T1000 (cell line): ENCODE data around the gene ZDHHC14.
"Not testable (repeated sequence)": the region's sequence is repeated elsewhere in the genome, so short reads cannot be mapped to it uniquely, and the experiment has no call there.

Source experiments
- DNase-seq: peaks from one replicate; lab custom pipeline; 2025; ENCODE audit warnings: mixed read lengths; lab: John Stamatoyannopoulos, UW

Gene ZDHHC14

DNA sequence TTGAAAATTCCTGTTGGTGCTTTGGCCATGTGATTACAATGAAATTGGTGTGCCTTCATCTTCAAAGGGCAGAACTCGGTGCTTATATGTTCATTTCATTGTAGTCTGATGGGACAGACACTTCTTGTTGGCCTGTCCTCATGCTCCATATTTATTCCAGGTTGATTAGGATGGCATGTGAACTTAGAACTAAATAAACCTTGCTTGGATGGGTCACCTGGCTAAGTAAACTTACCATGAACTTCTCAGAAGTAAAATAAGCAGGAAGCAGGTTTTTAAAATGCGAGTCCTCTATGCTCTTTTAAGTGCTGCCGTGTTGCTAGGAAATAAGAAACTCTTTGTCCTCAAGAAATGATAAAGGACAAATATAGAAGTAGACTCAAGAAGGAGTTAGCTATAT, 26.7 kb downstream of the ZDHHC14 start:
- no peak for DNase-seq

DNA sequence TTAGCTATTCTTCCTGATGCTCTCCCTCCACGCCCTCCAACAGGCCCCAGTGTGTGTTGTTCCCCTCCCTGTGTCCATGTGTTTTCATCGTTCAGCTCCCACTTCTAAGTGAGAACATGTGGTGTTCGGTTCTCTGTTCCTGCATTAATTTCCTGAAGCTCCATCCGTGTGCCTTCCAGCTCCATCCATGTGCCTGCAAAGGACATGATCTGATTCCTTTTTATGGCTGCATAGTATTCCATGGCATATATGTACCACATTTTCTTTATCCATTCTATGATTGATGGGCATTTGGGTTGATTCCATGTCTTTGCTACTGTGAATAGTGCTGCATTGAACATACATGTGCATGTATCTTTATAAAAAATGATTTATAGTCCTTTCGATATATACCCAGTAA, 27.4 kb downstream of the ZDHHC14 start:
- not testable (repeated sequence) for DNase-seq

GRCh38 chr6:157410045-157410444, 29.1 kb downstream of the ZDHHC14 start:
- DNase-seq: no peak

- no peak for DNase-seq
Measured at GRCh38 chr6:157411368-157411767, 30.4 kb downstream of the ZDHHC14 start.

GRCh38 chr6:157412791-157413190, 31.8 kb downstream of the ZDHHC14 start:
- DNase-seq: no peak

GRCh38 chr6:157420497-157420896, 39.5 kb downstream of the ZDHHC14 start:
- DNase-seq: no peak

DNA sequence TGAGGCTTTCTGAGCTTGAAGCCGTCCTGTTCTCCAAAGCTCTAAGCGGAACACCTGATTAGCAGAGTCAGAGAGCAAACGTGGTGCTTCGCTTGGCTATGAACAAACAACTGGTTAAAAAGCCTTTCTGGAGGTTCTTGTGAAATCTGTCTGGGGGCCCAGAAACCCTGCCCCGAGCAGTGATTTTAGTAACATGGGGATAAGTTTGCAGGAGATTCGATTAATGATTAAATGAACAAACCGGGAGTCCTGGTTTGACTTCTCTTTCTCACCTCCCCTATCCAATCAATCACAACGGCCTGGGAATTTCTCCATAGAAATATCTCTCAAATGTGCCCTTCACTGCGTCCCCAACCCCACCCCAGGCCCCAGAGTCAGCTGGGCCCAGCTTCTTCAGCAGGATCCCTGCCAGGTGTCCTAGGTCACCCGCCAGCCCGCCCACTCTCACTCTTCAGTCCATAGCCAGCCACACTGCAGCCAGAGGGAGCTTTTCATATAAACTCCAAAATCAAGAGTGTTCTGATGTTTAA, 43.6 kb downstream of the ZDHHC14 start:
- no peak for DNase-seq

DNA sequence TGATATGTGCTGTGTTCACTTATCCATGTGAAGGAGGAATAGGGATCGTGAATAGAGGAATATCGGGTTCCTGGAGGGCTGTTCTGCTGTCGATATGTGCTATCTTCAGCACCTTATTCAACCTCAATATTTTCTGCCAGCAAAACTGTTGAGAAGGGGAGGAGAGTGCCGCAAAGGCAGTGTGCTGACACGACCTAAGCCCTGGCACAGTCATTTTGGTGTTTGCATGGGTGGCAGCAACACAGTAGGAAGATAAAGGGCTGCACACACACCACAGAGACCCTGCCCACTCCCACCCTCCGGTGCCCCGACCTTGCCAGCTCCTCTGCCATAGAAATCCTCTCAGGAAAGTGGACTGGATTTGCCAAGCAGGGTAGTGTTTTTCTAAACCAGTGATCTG, 47.0 kb downstream of the ZDHHC14 start:
- no peak for DNase-seq

DNA sequence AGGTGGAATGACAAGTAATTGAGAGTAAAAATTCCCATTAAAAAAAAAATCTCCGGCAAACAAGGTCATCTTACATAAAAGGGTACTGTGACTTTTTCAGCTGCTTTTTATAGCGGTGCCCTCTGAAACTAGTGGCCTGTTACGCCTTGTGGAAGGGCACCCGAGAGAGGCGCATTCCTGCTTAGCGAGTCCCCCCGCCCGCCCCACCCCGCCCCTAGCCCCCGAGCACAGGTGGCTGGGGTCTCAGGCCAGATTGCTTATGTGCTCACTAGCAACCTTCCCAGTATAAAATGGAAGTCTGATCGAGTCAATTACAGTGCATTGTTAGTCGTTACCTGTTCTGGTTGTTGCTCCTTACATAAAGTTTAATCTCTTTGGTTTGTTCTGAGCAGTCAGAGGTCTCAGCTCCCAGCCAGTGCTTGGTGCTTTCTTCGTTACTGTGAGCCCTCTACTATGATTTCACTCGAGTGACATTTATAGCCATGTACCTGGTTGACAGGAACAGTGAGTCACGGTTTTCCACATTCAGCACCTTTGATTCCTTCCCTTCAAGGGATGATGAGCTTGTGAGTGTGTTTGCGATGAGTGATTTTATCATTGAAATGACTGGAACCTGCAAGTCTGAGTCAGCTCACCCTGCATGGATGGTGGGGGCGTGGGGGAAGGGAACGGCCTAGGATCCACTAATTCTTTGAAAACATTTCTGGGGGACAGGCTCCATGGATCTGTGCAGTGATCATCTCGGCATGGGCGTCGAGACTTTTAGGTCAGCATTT, 47.6 kb downstream of the ZDHHC14 start:
- DNase-seq: peak; percentile 3

DNA sequence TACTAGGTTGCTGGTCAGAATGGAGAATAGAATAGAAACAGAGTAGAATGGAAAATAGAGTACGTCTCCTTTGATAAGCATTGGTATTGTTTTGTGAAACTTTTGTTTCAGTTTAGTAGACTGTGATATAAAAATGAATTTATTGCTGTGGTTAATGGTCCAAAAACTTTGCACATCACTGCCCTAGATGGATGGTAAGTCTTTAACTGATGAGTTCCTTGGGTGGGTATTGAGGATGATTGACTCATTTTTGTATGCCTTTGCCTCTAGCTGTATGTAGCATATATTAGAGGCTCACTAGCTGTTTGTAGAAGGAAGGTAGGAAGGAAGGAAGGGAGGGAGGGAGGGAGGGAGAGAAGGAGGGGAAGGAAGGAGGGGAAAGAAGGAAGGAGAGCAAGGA, 48.3 kb downstream of the ZDHHC14 start:
- no peak for DNase-seq

DNA sequence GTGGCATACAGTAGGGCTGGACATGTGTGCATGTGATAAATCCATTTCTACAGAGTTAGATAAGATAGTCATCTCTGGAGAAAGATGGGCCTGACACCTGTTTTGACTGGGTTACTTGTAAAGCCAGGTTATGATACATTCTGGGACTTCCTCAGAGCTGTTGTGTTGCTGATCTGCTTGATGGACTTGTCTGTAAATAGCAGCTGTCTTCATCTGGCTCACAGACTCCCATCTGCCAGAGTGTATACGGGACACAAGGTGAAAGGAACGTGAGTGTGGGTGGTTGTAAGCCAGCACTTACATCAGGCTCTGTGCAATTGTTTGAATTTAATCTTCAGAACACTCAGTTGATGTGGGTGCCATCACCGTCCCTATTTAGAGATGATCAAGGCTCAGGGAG, 49.8 kb downstream of the ZDHHC14 start:
- DNase-seq: no peak

DNA sequence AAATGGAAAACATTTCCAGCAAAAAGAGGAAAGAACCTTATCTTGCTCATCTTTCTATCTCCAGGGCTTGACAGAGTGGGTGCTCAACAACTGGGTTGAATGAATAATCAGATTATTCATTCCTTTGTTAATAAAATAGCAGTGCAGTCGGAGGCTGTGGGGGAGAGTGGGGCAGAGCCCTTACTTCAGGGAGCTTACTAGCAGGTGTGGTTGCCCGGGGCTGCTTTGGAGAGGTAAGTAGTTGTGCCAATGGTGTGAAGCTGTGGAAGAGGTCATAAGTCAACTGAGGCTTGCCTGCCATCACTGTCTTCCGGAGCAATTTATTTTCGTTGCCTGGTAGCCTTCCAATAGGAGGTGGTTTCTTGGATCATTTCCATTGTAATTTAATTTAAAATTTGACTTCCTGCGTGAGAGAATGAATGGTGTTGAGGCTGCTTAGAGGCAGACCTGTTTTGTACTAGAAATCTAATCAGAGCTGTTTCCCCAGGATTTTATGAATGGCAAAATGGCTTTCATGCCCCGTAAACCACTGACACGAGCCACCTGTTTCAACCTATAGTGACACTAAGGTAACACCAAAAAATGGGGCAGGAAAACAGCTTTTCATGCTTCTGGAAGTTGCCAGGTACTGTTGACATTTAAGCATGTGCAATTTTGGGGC, 51.4 kb downstream of the ZDHHC14 start:
- no peak for DNase-seq

GRCh38 chr6:157432892-157433265, 51.9 kb downstream of the ZDHHC14 start:
- no peak for DNase-seq

DNA sequence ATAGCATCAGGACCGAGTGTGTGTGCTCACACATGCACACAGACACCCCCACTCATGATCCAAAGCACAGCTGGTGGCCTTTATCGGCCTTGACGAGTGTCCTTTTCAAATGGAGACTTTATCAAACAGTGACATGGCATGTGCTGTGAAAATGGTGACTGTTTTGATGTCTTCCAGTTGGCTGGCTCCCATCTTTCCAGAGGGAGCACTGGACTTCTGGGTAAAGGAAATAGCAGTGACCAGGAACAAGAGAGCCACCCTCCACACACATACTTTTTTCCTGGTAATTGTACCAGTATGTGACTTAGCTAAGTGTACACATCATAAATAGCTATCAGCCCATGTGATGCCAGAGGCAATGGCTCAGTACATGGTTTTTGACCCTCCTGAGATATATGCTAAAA, 52.7 kb downstream of the ZDHHC14 start:
- no peak for DNase-seq

GRCh38 chr6:157434349-157435033, 53.5 kb downstream of the ZDHHC14 start:
- DNase-seq: no peak

- no peak for DNase-seq
Measured at GRCh38 chr6:157436219-157436943, 55.4 kb downstream of the ZDHHC14 start.

DNA sequence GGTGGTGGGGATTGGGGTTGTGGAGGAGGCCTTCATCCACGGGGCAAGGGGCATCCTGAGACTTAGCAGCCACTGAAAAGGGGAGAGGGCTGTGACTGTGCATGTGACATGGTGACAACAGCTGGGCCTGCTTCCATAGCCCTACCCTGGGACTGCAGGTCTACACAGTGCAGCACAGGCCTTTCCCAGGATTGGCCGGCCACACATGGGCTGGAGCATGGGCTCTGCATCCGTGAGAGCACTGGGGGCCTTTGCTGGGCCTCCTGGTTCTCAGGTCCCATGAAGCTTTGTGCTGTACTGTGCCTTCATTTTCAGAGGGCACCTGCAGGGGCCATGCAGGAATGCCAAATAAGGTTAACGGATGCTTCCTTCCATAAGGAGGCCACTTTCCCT, 56.0 kb downstream of the ZDHHC14 start:
- DNase-seq: no peak

- DNase-seq: no peak
Measured at GRCh38 chr6:157438611-157439111, 57.7 kb downstream of the ZDHHC14 start.

DNA sequence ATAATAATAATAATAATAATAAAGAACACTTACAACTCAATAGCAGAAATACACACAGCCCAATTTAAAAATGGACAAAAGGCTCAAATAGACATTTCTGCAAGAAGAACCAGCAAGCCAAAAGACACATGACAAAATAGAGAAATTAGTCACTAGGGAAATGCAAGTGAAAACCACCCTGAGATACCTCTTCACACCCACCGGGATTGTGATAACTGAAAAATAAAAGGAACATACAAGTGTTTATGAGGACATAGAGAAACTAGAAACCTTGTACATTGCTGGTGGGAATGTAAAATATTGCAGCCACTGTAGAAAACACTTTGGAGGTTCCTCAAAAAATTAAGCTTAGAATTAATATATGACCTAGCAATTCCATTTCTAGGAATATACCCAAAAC, 59.2 kb downstream of the ZDHHC14 start:
- no peak for DNase-seq

DNA sequence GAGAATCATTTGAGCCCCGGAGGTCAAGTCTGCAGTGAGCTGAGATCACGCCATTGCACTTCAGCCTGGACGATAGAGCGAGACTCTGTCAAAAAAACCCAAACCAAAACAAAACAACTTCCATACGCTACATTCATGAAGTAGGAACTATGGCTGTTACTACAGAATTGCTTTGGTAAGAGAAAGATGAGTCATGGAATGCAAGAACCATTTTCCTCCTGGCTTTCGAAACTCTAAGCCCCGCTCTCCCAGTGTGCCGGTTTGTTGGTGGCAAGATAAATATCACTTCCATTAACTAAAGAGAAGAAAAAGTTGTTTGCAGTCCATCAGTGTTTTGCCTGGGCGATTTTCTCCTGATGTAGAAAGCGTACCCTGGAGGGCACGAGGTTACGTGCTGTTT, 61.3 kb downstream of the ZDHHC14 start:
- peak; percentile 11 for DNase-seq

DNA sequence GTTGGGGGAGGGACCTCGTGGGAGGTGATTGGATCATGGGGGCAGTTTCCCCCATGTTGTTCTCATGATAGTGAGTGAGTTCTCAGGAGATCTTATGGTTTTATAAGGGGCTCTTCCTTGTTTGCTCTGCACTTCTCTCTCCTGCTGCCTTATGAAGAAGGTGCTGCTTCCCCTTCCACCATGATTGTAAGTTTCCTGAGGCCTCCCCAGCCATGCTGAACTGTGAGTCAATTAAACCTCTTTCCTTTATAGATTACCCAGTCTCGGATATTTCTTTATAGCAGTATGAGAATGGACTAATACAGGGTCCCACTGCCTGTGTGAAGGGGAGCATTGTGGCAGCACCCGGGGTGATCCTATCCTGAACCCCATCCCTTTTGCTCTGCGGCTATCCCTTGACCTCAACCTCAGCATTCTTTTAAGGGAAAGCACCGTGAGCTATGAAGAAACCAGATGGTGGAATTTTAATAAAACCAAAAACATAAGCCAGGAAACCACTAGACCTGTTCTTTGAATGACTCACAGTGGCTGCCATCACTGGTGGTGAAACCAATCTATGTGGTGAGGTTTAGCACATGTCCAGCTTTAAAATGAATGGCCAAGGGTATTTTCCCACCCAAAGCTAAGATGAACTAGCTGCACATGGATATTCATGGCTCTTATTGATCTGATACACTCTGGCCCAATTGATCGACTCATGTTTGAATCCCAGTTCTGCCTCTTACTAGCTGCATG, 62.2 kb downstream of the ZDHHC14 start:
- no peak for DNase-seq
